CD4-positive, alpha-beta T cell (primary cell): ENCODE results near the gene PDXK. TPM values are rescaled to one million over a fixed set of nuclear protein-coding genes. Genes with fewer than 3 reads are reported as not detected.

Source experiments
- ATAC-seq: fragments of 200-7000 bp; cut with Tn5 transposase; one replicate; pipeline ENCODE4 v1.10.0; 2022; ENCODE audit warnings: mild to moderate bottlenecking; ENCODE audit not compliant: poor library complexity
- CTCF ChIA-PET: fragments of 350-600 bp; sonication (Branson Sonifier 250); formaldehyde crosslinking; loops from one replicate; lab custom pipeline; 2021; ENCODE audit warnings: antibody characterized with exemption, inconsistent platforms; lab: Charles Lee
- POLR2A ChIA-PET: fragments of 350-600 bp; sonication (Branson Sonifier 250); formaldehyde crosslinking; loops from one replicate; lab custom pipeline; 2021; ENCODE audit warnings: antibody characterized with exemption, inconsistent platforms; lab: Charles Lee
- DNase-seq, 14 experiments: peaks; one replicate each; pipeline ENCODE4 v3.0.0-alpha.2; 2013 to 2020; ENCODE audit warnings: mixed read lengths in 2 of 14
- H3K27ac ChIP-seq, 2 donors: one replicate each; pipeline versions ENCODE4 v1.5.1 to v1.7.0; 2013; ENCODE audit warnings: low read length in 2 of 2, low read depth in 1 of 2, mild to moderate bottlenecking in 1 of 2
- H3K27me3 ChIP-seq, 2 experiments: 1 replicate in 1 of 2; 2 replicates in 1 of 2; pipeline versions ENCODE4 v1.6.1 to v1.7.0; 2013; ENCODE audit warnings: low read length in 2 of 2, control low read depth in 1 of 2, mild to moderate bottlenecking in 1 of 2, moderate library complexity in 1 of 2; ENCODE audit not compliant: insufficient read depth in 2 of 2, control insufficient read depth in 1 of 2
- H3K36me3 ChIP-seq: one replicate; pipeline ENCODE4 v1.6.1; 2013; ENCODE audit warnings: low read length, control low read depth; ENCODE audit not compliant: insufficient read depth
- H3K4me1 ChIP-seq: one replicate; pipeline ENCODE4 v1.6.1; 2013; ENCODE audit warnings: low read length, control low read depth; ENCODE audit not compliant: insufficient read depth
- H3K4me3 ChIP-seq: one replicate; pipeline ENCODE4 v1.5.1; 2013; ENCODE audit warnings: mild to moderate bottlenecking, low read length, moderate library complexity
- H3K9me3 ChIP-seq, 2 experiments: 1 replicate in 1 of 2; 2 replicates in 1 of 2; pipeline versions ENCODE4 v1.6.1 to v1.7.0; 2013; ENCODE audit warnings: low read length in 2 of 2, mild to moderate bottlenecking in 2 of 2, control low read depth in 1 of 2, moderate library complexity in 1 of 2; ENCODE audit not compliant: control insufficient read depth in 1 of 2, insufficient read depth in 1 of 2
- H3K27ac Mint-ChIP-seq: one replicate; pipeline ENCODE4 v1.8.0; 2020; ENCODE audit warnings: mixed read lengths
- H3K27me3 Mint-ChIP-seq: one replicate; pipeline ENCODE4 v1.8.0; 2021; ENCODE audit warnings: mixed read lengths
- H3K36me3 Mint-ChIP-seq: one replicate; pipeline ENCODE4 v1.8.0; 2021; ENCODE audit warnings: low read depth, mixed read lengths
- H3K4me1 Mint-ChIP-seq: one replicate; pipeline ENCODE4 v1.8.0; 2021; ENCODE audit warnings: low read depth, mixed read lengths
- H3K4me3 Mint-ChIP-seq: one replicate; pipeline ENCODE4 v1.8.0; 2020; ENCODE audit warnings: mild to moderate bottlenecking, mixed read lengths
- H3K9me3 Mint-ChIP-seq: one replicate; pipeline ENCODE4 v1.8.0; 2020; ENCODE audit warnings: mixed read lengths
- CTCF ChIP-seq: fragments of 200-600 bp; IDR thresholded peaks from one replicate; pipeline ENCODE4 v1.8.0; 2022; ENCODE audit warnings: antibody characterized with exemption, mild to moderate bottlenecking
- intact Hi-C, 2 experiments: fragments of 100-400 bp; cut with DNase I in 1 of 2; cut with micrococcal nuclease in 1 of 2; formaldehyde crosslinking; loops; one replicate each; pipeline versions ENCODE4 v1.15.1 to v1.9.0; 2023 to 2025; cut with DNase I, micrococcal nuclease
- total RNA-seq, 174 experiments: library from RNA in 2 of 174; stranded (reverse) in 2 of 174; gene quantifications; one replicate each; pipeline ENCODE4 v1.2.3 and lab custom pipeline; 2021 to 2026

The PDXK gene
- total RNA-seq, 2 experiments from 2014 or later = 74.8 to 77.0 TPM

DNA sequence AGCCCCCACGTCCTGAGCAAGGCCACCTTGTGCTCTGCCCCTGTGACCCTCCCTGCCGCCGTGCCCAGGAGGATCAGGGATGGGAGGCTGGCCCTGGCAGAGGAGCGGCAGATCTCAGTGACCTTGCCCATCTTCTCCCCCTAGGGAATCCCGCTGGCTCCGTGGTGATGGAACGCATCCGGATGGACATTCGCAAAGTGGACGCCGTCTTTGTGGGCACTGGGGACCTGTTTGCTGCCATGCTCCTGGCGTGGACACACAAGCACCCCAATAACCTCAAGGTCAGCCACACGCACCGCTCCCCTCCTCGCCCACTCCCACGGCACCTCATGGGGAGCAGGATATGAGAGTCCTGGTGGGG is 34.5 kb downstream of the PDXK start:
- TF ChIP-seq CTCF = no peak
- peaks cover 67% of the 10 kb centered on the region for H3K36me3 ChIP-seq
- Mint-ChIP-seq H3K27me3 (no peaks in the 10 kb centered on the region), H3K4me3 (no peak overlapping the region), H3K27ac (no peak overlapping the region), H3K9me3 (no peaks in the 10 kb centered on the region), H3K36me3 (peaks cover 43% of the 10 kb centered on the region), H3K4me1 (no peaks in the 10 kb centered on the region)
- H3K4me1 ChIP-seq = no peaks in the 10 kb centered on the region
- intact Hi-C loops = no loop called here
- POLR2A ChIA-PET = no interaction called here
- no peaks in the 10 kb centered on the region for H3K27me3 ChIP-seq
- no peak overlapping the region for H3K4me3 ChIP-seq
- no peak overlapping the region for H3K27ac ChIP-seq
- H3K9me3 ChIP-seq = no peaks in the 10 kb centered on the region
- DNase-seq (no peak), ATAC-seq (no peak)
- CTCF ChIA-PET = no interaction called here

GRCh38 chr21:43754948-43755781 is 36.2 kb downstream of the PDXK start:
- Mint-ChIP-seq H3K27ac (no peak overlapping the region), H3K36me3 (peaks cover 39% of the 10 kb centered on the region), H3K27me3 (no peaks in the 10 kb centered on the region), H3K4me1 (no peaks in the 10 kb centered on the region), H3K4me3 (no peak overlapping the region), H3K9me3 (no peaks in the 10 kb centered on the region)
- no peaks in the 10 kb centered on the region for H3K4me1 ChIP-seq
- ChIA-PET POLR2A (no interaction called here), CTCF (no interaction called here)
- H3K36me3 ChIP-seq = peaks cover 62% of the 10 kb centered on the region
- no peak for DNase-seq
- H3K27ac ChIP-seq = no peak overlapping the region
- ATAC-seq = no peak
- H3K4me3 ChIP-seq = no peak overlapping the region
- no peak for TF ChIP-seq CTCF
- H3K9me3 ChIP-seq = no peaks in the 10 kb centered on the region
- intact Hi-C loops = no loop called here
- H3K27me3 ChIP-seq = no peaks in the 10 kb centered on the region

- no peaks in the 10 kb centered on the region for H3K9me3 ChIP-seq
- intact Hi-C loops = no loop called here
- H3K27ac Mint-ChIP-seq = no peak overlapping the region
- no peaks in the 10 kb centered on the region for H3K27me3 Mint-ChIP-seq
- no peaks in the 10 kb centered on the region for H3K4me1 Mint-ChIP-seq
- no peak overlapping the region for H3K4me3 ChIP-seq
- peaks cover 54% of the 10 kb centered on the region for H3K36me3 ChIP-seq
- H3K36me3 Mint-ChIP-seq = peaks cover 31% of the 10 kb centered on the region
- no peaks in the 10 kb centered on the region for H3K27me3 ChIP-seq
- no peak overlapping the region for H3K4me3 Mint-ChIP-seq
- ChIA-PET POLR2A (no interaction called here), CTCF (no interaction called here)
- no peak for DNase-seq
- TF ChIP-seq CTCF = no peak
- H3K27ac ChIP-seq = no peak overlapping the region
- no peaks in the 10 kb centered on the region for H3K4me1 ChIP-seq
- no peak for ATAC-seq
- H3K9me3 Mint-ChIP-seq = no peaks in the 10 kb centered on the region
Observed at GRCh38 chr21:43755820-43756594, 37.1 kb downstream of the PDXK start.
